Epidermal melanocyte (primary cell): ENCODE results near the gene CAPNS1.
"Not testable (repeated sequence)": the region's sequence is repeated elsewhere in the genome, so short reads cannot be mapped to it uniquely, and the experiment has no call there.

ENCODE experiments used
- DNase-seq: peaks from one replicate; pipeline ENCODE4 v3.0.0; 2011; ENCODE audit warnings: low spot score; ENCODE audit not compliant: insufficient read length

CAPNS1 gene

DNA sequence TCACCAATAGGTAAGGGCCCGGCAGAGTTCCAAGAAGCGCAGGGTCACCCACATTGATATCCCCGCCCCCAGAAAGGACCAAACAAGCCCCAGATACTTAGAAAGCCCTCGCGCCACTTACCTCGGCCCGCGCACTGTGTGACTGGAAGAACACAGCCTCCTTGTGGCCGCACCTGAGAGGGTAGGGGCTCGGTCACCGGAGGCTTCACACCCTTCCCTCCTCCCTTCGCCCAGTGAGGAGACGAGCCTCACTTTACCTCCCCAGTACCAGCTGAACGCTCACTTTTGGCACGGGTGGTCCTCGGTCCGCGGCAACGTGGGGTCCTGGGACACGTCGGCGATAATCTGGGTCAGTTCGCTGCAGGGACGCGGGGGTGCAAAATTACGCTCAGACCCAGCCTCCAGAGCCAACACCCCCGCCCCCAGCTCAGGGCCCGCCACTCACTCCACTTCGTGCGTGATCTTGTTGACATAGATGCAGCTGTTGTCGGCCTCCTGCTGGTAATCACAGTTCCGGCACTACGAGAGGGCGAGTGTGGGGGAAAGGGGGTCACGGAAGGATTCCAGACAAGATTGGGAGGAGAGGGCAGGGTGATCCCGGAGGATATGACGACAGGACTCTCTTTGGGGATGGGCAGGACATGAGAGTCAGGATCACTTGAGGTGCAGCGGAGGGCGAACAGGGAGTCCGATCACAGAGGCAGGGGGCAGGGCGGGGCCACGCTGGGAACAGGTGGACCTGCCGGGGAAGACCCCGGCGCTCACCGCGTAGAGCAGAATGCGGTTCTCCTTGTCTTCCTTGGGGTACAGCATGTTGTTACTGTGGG, 25.8 kb upstream of the CAPNS1 start:
- DNase-seq: no peak

DNA sequence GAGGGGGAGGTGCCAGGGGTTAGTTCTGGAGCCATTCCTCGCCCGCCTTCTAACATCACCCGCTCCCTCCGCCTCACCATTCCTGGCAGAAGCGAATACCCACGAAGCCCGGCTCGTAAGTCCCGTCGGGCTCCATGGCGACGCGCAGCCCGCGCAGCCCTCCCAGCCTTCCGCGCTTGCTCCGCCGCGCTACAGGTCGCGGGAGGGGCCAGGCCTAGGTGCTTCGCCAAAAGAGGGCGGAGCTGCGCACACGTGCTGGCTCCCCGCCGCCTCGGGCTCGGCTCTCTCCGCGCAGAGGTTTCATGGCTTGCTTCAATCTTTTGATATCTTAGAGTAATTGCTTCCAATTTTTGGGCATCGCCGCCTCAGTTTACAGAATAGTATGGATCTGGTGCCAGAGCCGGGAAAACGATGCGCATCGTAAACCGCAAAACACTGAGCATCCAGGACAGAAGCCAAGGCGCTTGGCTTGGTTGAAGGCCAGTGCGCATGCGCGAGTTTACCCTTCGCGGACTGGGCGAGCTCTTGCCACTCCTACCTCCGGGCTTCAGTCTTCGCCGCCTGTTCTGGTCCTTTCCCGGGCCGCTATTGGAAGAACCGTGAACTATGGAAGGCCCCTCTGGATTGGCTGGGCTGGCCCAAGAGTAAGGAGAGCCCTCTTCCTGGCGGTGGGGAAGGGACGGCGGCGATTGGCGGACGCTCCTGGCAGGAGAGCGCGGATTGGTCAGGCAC, 25.0 kb upstream of the CAPNS1 start, which contains the start of gene POLR2I:
Gene POLR2I, minus strand, starts transcription at position 155 of the 732 bp plus-strand sequence. Its CDS starts 19 bp downstream, at position 136.
- DNase-seq: peak; percentile 97

DNA sequence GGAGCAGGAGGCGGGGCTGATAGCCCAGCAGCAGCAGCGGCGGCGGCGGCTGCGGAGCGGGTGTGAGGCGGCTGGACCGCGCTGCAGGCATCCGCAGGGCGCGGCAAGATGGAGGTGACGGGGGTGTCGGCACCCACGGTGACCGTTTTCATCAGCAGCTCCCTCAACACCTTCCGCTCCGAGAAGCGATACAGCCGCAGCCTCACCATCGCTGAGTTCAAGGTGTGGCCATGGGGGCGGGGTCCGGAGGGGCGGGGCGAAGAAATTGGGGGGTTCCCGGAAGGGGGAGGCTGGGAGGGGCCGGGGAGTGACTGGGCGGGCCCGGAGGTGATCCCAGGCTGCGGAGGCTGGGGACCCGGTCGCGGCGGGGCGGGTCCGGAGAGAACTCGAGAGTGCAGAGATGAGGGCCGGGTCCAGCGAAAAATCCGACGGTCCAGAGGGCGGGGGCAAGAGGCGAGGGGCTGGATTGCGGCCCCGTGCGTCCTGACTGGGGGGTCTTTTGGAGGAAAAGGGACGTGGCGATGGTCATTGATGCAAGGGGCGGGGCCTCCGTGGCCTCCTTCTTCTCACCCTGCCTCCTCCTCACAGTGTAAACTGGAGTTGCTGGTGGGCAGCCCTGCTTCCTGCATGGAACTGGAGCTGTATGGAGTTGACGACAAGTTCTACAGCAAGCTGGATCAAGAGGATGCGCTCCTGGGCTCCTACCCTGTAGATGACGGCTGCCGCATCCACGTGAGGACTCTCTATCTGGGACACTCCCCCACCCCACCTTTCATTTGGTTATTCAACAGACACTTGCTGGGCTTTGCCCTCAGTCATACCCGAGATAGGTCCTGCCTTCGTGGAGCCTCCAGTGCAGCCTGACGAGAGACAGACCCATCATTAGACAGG, 24.2 kb upstream of the CAPNS1 start, which contains the start of gene TBCB:
Gene TBCB, plus strand, starts transcription at position 16 of the 891 bp plus-strand sequence. Its CDS starts 93 bp downstream, at position 109.
- DNase-seq: peak; percentile 67

DNA sequence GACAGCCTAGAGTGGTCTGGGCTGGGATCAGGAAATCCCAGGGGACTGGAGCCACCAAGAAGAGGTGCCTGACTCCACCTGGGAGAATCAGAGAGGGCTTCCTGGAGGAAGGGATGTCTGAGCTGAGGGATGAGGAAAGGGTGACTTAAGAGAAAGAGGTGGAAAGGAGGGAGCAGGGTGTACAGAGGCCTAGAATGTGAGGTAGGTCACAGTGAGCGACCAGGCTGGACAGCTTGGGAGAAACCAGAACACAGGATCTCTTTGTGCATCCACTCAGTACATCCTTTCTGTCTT, 23.6 kb upstream of the CAPNS1 start:
- DNase-seq: no peak

DNA sequence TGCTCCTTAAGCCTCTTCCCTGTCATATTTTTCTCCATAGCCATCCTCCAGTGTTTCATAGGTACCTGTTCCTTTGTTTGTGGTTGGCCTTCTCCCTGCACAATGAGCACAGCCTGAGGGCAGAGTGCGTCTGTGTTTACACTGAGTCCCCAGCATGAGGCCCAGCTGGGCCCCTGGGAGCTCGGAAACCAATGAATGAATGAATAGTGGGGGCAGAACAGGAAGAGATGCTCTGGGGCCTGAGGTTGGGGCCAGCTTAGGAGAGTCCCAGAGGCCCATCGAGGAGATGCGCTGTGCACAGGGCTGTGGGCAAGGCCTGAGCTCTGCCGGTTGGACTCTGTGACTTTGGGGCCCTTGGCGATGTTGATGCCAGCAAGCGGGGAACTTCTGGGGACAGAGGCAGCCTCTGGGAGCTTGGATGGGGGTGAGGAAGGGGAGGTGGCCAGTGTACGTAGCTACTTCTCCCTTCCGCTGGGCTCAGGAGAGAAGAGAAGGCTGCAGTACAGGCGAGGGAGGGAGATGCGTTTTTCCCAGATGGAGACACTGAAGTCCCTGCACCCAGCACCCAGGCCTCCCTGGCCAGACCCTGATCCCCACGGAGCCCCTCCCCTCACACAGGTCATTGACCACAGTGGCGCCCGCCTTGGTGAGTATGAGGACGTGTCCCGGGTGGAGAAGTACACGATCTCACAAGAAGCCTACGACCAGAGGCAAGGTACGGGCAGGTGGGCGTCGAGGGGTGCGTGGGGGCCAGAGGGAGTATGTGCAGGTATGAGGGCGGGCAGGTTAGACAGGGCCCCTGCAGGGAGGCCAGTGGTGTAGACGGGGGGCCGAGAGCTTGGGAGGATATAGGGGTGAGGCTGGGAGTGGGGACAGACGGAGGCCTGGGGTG, 19.5 kb upstream of the CAPNS1 start:
- DNase-seq: no peak

DNA sequence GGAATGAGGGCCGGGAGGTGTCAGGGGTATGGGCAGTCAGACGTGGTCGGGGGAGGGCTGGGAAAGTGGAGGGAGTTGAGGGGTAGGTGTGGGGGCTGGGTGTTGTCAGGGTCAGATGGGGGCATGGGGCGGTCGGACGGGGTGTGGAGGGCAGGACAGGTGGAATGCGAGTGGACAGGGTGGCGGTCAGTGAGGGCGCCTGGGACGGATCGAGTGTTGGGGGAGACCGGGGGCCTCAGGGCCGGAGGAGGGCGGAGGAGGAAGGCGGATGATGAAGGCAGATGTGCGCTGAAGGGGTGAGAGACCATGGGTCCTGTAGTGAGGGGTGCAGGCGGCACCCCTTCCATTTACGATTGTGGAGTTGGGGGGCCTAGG, 18.9 kb upstream of the CAPNS1 start:
- no peak for DNase-seq

DNA sequence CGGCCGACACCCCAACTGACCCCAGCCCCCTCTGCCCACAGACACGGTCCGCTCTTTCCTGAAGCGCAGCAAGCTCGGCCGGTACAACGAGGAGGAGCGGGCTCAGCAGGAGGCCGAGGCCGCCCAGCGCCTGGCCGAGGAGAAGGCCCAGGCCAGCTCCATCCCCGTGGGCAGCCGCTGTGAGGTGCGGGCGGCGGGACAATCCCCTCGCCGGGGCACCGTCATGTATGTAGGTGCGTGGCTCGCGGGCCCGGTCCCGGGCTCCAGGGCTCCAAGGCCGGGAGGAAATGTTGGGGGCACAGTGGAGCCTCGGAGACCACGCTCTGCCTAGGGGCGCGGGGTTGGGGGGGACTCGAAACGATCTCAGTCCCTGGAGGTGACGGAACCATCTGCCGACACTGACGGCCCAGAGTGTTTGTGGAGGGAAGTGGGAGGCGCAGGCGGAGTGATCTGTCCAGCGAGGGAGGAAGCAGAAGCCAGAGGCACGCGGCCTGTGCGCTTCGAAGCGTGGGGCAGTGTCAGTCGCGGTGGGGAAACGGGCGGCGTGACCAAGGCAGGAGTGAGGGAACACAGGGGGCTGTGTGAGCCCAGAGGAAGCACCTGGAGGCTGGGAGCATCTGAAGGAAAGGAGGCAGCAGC, 18.3 kb upstream of the CAPNS1 start:
- no peak for DNase-seq

DNA sequence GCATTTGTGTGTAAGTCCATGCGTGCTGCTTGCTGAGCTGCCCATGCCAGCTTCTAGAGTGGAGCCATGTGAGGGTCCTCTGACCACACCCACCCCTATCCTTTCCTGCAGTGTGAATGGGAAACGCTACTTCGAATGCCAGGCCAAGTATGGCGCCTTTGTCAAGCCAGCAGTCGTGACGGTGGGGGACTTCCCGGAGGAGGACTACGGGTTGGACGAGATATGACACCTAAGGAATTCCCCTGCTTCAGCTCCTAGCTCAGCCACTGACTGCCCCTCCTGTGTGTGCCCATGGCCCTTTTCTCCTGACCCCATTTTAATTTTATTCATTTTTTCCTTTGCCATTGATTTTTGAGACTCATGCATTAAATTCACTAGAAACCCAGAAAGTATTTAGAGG, 14.3 kb upstream of the CAPNS1 start:
- no peak for DNase-seq

DNA sequence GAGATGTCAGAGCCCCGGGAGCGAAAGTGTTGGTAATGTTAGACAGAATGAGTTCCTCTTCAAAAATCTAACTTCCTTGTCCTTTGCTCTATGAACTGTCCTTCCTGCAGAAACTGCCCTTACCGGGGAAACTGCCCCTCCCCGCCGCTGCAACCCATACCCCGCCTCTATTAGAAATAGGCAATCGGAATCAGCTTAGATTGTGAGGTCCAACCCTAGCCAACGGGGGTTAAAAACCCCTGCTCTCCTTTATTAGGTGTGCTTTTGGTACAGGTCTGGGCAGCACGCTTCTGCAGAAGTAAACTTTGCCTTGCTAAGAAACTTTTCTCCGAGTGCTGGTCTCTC, 11.5 kb upstream of the CAPNS1 start:
- no peak for DNase-seq

DNA sequence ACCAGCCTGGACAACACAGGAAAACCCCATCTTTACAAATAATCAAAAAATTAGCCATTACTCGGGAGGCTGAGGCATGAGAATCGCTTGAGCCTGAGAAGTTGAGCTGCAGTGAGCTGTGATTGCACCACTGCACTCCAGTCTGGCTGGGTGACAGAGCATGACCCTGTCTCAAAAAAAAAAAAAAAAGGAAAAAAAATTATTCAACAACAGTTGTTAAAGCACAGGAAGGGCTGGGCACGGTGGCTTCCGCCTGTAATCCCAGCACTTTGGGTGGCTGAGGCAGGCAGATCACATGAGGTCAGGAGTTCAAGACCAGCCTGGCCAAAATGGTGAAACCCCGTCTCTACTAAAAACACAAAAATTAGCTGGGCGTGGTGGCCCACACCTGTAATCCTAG, 8.6 kb upstream of the CAPNS1 start:
- DNase-seq: not testable (repeated sequence)

DNA sequence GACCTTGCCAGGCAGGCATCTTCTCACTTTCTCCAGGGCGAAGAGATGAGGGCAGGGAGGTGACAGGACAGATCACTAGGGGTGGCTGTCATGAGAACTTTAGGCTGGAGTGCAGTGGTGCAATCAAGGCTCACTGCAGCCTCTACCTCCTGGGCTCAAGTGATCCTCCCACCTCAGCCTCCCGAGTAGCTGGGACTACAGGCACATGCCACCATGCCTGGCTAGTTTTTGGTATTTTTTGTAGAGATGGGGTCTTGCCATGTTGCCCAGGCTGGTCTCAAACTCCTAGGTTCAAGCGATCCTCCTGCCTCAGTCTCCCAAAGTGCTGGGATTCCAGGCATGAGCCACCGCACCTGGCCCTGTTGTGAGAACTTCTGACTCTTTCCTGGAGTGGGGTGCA, 5.0 kb upstream of the CAPNS1 start:
- DNase-seq: not testable (repeated sequence)

DNA sequence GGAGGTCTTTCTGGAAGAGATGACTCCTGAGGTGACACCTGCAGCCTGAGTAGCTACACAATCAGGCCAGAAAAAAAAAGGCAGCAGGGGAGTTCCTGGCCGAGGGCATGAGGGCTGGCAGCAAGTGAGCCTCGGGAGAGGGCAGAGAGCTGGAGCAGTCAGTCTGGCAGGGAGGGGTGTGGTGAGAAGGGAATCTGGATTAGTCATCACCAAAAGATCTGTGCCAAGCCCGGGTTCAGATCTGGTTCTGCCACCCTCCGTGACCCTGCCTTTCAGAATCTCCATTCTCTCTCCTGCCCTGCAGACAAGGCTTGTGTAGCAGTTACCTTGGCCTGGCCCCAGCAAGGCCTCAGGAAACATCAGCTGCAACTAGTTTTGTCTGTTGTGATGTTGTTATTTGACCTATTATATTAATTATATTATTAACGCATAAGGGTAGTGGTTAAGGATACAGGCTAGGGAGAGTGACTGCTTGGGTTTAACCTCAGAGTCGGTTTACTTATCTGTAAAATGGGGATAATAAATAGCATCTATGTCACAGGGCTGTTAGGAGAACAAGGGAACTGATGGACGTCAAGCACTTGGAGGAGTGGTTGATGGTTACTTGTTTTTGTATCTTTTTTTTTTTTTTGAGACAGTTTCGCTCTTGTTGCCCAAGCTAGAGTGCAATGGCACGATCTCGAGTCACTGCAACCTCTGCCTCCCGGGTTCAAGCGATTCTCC, 2.7 kb upstream of the CAPNS1 start:
- DNase-seq: no peak

DNA sequence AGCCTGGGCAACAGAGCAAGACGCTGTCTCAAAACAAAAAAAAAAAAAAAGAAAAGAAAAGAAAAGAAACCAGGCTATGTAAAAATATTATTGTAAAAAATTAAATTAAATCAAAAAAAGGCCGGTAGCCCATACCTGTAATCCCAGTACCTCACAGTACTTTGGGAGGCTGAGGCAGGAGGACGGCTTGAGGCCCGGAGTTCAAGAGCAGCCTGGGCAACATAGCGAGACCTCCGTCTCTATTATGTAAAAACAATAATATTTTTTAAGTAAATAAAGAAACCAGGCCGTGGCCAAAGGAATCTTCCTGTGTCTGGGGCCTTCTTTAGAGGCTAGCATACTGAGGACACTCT, 770 bp upstream of the CAPNS1 start:
- no peak for DNase-seq

DNA sequence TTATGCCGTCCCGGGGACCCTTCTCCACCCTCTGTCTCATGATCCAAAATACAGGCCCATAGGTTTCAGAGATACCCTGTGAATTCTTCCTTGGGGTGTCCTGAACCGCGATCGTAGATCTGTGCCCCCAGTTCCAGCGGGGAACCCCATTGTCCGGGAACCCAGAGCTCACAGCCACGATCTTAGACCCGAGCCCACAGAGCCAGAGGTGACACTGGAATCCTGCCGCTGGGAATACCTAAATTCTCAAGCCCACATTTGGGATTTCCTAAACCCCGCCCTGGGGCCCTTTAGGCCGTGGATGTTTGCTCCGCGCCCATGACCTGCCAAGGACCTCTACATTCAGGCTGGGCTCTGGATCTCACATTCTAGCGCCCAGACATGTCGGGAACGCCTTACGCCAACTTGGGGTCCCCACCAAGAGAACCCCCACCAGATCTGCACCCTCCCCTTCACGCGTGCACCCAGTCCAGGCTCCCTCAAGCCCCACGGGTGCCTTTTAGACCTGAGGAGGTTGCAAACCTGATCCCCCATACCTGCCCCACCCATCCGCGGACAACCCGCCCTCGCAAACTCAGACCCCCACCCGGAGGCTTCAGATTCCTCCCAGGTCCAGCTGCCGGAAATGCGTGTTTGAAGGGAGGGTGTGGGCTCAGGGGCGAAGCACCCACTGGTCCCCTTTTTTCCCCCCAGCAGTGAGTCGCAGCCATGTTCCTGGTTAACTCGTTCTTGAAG, 605 bp downstream of the CAPNS1 start:
- peak; percentile 45 for DNase-seq

DNA sequence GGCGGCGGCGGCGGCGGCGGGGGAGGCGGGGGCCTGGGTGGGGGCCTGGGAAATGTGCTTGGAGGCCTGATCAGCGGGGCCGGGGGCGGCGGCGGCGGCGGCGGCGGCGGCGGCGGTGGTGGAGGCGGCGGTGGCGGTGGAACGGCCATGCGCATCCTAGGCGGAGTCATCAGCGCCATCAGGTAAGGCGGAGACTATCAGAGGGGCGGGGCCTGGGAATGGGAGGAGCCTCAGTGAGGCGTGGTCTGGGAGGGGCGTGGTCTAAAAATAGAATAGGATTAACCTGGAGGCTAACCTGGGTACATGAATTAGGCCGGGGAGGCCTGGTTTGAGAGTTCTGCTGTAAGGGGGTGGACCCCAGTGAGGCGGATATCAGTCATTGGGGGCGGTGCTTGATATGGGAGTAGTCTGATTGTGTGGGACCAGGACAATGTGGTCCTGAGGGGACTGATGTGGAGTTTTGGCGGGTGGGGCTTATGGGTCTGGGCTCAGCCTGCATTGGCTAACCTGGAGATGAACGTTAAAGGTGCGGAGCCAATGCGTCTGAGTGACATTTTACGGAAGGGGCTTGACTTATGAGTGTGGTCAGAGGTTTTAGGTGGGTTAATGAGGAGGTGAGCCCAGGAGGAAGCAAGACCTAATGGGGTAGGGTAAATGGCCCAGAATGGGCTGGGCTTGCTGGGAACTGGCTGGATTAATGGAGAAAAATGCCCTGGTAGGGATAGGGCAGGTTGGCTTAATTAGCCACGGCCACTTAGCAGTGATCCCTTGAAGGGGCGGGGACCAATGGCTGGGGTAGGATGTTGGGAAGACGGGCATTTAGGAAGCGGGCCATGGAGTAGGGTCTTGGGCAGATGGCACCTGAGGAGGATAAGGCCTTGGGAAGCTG, 1.4 kb downstream of the CAPNS1 start:
- DNase-seq: peak; percentile 97

DNA sequence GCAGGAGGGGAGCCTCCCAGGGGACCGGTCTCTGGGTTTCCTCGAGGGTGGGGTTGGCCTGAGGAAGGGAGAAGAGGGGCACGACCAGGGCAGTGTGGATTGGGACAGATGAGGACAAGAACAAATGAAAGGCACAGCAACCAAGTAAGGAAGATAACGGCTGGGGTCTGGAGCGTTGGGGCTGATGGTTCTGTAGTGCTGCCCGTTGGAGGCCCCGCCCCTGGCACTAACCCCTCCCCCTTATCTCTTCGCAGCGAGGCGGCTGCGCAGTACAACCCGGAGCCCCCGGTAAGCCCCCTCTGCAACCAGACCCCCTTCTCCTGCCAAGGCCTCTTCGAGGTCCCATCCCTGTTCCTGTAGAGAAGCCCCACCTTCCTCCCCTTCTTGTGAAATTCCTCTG, 2.2 kb downstream of the CAPNS1 start:
- DNase-seq: no peak

DNA sequence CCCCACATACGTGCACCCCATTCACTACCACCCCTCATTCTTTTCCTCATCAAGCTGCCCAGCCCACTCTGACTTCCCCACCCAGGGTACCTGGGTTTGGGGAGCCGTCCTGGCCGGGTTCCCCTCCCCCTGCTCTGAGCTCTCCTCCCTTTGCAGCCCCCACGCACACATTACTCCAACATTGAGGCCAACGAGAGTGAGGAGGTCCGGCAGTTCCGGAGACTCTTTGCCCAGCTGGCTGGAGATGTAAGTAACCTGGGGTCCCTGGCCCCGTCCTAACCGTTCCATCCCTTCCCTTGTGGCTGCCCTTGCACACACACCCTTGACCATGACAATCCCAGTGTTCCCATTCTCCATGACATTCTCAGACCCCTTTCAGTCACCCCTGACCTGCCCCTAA, 2.6 kb downstream of the CAPNS1 start:
- no peak for DNase-seq

DNA sequence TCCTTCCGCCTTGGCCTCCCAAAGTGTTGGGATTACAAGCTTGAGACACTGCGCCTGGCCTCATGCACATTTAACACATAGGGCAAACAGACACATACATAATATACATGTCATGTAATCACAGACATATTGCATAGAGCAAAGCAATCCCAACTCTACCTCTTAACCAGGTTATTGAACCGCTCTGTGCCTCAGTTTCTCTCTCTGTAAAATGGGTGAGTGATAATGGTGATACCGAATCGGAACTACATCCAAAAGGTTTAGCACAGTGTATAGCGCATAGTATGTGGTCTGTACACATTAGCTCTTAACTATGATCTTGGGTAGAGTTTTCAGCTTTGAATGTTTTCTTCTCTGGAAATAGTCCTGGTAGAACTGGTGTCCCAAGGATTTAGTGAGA, 4.8 kb downstream of the CAPNS1 start:
- no peak for DNase-seq
